GM12865 (cell line): ENCODE data around the gene ACTR6.
"Not testable (repeated sequence)": the region's sequence is repeated elsewhere in the genome, so short reads cannot be mapped to it uniquely, and the experiment has no call there.

ENCODE experiments used
- DNase-seq: peaks from one replicate; pipeline ENCODE4 v3.0.0; 2010; ENCODE audit warnings: low read depth
- H3K4me3 ChIP-seq: 2 replicates; pipeline ENCODE4 v1.5.1; 2011; ENCODE audit warnings: mild to moderate bottlenecking, low read depth, low read length, control low read depth
- CTCF ChIP-seq: IDR thresholded peaks from 2 replicates; pipeline ENCODE4 v1.5.1; 2011; ENCODE audit warnings: low read length, control low read depth, low read depth, inconsistent platforms; ENCODE audit not compliant: insufficient read depth; ENCODE audit errors: missing control alignments

The ACTR6 gene

GRCh38 chr12:100168562-100168961 is 32.1 kb upstream of the ACTR6 start:
- H3K4me3 ChIP-seq: no peak overlapping the region
- TF ChIP-seq CTCF: no peak
- DNase-seq: no peak

GRCh38 chr12:100169345-100169744 is 31.3 kb upstream of the ACTR6 start:
- TF ChIP-seq CTCF: no peak
- H3K4me3 ChIP-seq: no peak overlapping the region
- no peak for DNase-seq

DNA sequence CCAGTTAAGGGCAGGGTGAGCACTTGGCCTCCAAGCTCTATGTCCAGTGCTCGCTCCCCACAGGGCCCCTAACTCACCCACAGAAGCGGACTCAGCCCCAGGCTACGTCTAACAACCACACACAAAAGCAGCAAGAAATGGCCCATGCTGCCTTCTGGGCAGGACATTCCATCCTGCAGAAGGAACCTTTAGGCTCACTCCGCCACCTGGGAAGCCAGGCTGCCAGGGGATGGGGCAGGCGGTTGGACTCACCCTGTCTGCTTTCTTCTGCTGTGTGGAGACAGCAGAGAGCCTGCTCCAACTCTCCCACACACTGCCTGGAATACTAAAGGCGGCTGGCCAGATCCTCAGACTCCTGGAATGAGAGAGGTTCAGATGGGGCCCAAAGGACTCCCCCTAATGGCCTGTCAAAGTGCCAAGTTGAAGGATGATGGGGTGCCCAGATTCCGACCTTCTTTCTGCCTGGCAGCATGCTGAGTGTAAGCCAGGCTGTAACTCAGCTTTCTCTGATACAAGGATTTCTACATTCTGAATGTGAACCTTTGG is 30.2 kb upstream of the ACTR6 start:
- TF ChIP-seq CTCF: no peak
- H3K4me3 ChIP-seq: no peak overlapping the region
- no peak for DNase-seq

GRCh38 chr12:100171248-100171647 is 29.4 kb upstream of the ACTR6 start:
- no peak for TF ChIP-seq CTCF
- no peak for DNase-seq
- H3K4me3 ChIP-seq: no peak overlapping the region

GRCh38 chr12:100173111-100173510 is 27.5 kb upstream of the ACTR6 start:
- no peak overlapping the region for H3K4me3 ChIP-seq
- no peak for DNase-seq
- no peak for TF ChIP-seq CTCF

GRCh38 chr12:100174495-100174894 is 26.1 kb upstream of the ACTR6 start:
- DNase-seq: no peak
- H3K4me3 ChIP-seq: no peak overlapping the region
- TF ChIP-seq CTCF: no peak

GRCh38 chr12:100176493-100176892 is 24.1 kb upstream of the ACTR6 start:
- DNase-seq, H3K4me3 ChIP-seq: not testable (repeated sequence)

DNA sequence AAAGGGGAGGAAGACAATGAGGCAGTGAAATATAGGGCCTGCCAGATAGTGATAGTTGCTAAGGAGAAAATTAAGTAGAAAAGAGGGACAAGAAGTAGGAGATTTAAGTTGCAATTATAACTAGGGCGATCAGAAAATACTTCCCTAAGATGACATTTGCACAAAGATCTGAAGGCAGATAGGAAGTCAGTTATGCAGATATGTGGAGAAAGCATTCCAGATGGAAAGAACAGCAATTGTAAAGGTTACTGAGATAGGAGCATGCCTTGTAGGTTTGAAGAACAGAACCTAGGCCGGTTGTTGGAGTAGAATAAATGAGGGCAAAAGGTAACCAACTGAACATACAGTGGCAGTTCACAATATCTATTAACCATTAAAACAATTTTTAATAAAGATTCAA is 21.4 kb upstream of the ACTR6 start:
- no peak overlapping the region for H3K4me3 ChIP-seq
- no peak for DNase-seq
- TF ChIP-seq CTCF: no peak
